ENCODE data around the gene RRP9. TPM values are rescaled to one million over a fixed set of nuclear protein-coding genes. Genes with fewer than 3 reads are reported as not detected.

The RRP9 gene
- total and polyA plus RNA-seq, 2 donors (not counting 1 experiment from before 2014, with no cell fraction given): 10.6 to 19.7 TPM

GRCh38 chr3:51945031-51945840 lies 3.5 kb upstream of the RRP9 start:
- no peaks in the 10 kb centered on the region for H4K20me1 ChIP-seq (ENCODE audit: control insufficient read depth, extremely low read depth, insufficient read depth, low read length)
- H3K4me2 ChIP-seq (ENCODE audit: extremely low read depth, insufficient read depth, low read length): no peak overlapping the region
- peaks cover 3% of the 10 kb centered on the region for H3K36me3 ChIP-seq (ENCODE audit: control insufficient read depth, insufficient read depth, low read length)
- peaks cover 15% of the 10 kb centered on the region for H3K4me1 ChIP-seq (ENCODE audit: control insufficient read depth, extremely low read depth, insufficient read depth, low read length)
- TF ChIP-seq EZH2 (IDR thresholded peaks at IDR 0.05; ENCODE audit: low read length, missing control alignments): no peak
- TF ChIP-seq CTCF (conservative IDR thresholded peaks at IDR 0.05 in 1 of 2, IDR thresholded peaks at IDR 0.05 in 1 of 2; ENCODE audit: low read depth in 1 of 2, low read length in 2 of 2): no peak
- DNase-seq (ENCODE audit: low read depth in 2 of 2): no peak
- H2AFZ ChIP-seq (ENCODE audit: low read length): no peak overlapping the region
- no peak overlapping the region for H3K27ac ChIP-seq (ENCODE audit: insufficient read depth, low read length)
- H3K9ac ChIP-seq (ENCODE audit: insufficient read depth, low read length): no peak overlapping the region
- H3K79me2 ChIP-seq (ENCODE audit: control insufficient read depth, insufficient read depth, low read length): peaks cover 10% of the 10 kb centered on the region
- H3K27me3 ChIP-seq (ENCODE audit: control insufficient read depth, insufficient read depth, low read length): no peaks in the 10 kb centered on the region
- no peaks in the 10 kb centered on the region for H3K9me3 ChIP-seq (ENCODE audit: control insufficient read depth, insufficient read depth, low read depth, low read length)
- no peak overlapping the region for H3K4me3 ChIP-seq (replicated peaks in 1 of 4; ENCODE audit: control extremely low read depth in 1 of 4, insufficient read depth in 1 of 4, low read depth in 3 of 4, low read length in 4 of 4)

- no peak overlapping the region for H3K9ac ChIP-seq (ENCODE audit: insufficient read depth, low read length)
- no peak for DNase-seq (ENCODE audit: low read depth in 2 of 2)
- no peak overlapping the region for H2AFZ ChIP-seq (ENCODE audit: low read length)
- no peak overlapping the region for H3K4me3 ChIP-seq (replicated peaks in 1 of 4; ENCODE audit: control extremely low read depth in 1 of 4, insufficient read depth in 1 of 4, low read depth in 3 of 4, low read length in 4 of 4)
- peaks cover 3% of the 10 kb centered on the region for H3K36me3 ChIP-seq (ENCODE audit: control insufficient read depth, insufficient read depth, low read length)
- no peak overlapping the region for H3K27ac ChIP-seq (ENCODE audit: insufficient read depth, low read length)
- peaks cover 15% of the 10 kb centered on the region for H3K4me1 ChIP-seq (ENCODE audit: control insufficient read depth, extremely low read depth, insufficient read depth, low read length)
- H3K4me2 ChIP-seq (ENCODE audit: extremely low read depth, insufficient read depth, low read length): no peak overlapping the region
- no peaks in the 10 kb centered on the region for H4K20me1 ChIP-seq (ENCODE audit: control insufficient read depth, extremely low read depth, insufficient read depth, low read length)
- H3K9me3 ChIP-seq (ENCODE audit: control insufficient read depth, insufficient read depth, low read depth, low read length): no peaks in the 10 kb centered on the region
- TF ChIP-seq CTCF (conservative IDR thresholded peaks at IDR 0.05 in 1 of 2, IDR thresholded peaks at IDR 0.05 in 1 of 2; ENCODE audit: low read depth in 1 of 2, low read length in 2 of 2) (no peak), EZH2 (IDR thresholded peaks at IDR 0.05; ENCODE audit: low read length, missing control alignments) (no peak)
- H3K27me3 ChIP-seq (ENCODE audit: control insufficient read depth, insufficient read depth, low read length): no peaks in the 10 kb centered on the region
- H3K79me2 ChIP-seq (ENCODE audit: control insufficient read depth, insufficient read depth, low read length): peaks cover 11% of the 10 kb centered on the region
These were observed 2.8 kb upstream of the RRP9 start for GRCh38 chr3:51944451-51945021.

- DNase-seq (ENCODE audit: low read depth in 2 of 2): no peak
- H3K27me3 ChIP-seq (ENCODE audit: control insufficient read depth, insufficient read depth, low read length): no peaks in the 10 kb centered on the region
- no peaks in the 10 kb centered on the region for H3K9me3 ChIP-seq (ENCODE audit: control insufficient read depth, insufficient read depth, low read depth, low read length)
- H3K4me2 ChIP-seq (ENCODE audit: extremely low read depth, insufficient read depth, low read length): no peak overlapping the region
- peak overlapping the region; percentile 94 for H3K27ac ChIP-seq (ENCODE audit: insufficient read depth, low read length)
- no peak overlapping the region for H3K4me3 ChIP-seq (replicated peaks in 1 of 4; ENCODE audit: control extremely low read depth in 1 of 4, insufficient read depth in 1 of 4, low read depth in 3 of 4, low read length in 4 of 4)
- H3K4me1 ChIP-seq (ENCODE audit: control insufficient read depth, extremely low read depth, insufficient read depth, low read length): peaks cover 15% of the 10 kb centered on the region
- no peak overlapping the region for H2AFZ ChIP-seq (ENCODE audit: low read length)
- H3K36me3 ChIP-seq (ENCODE audit: control insufficient read depth, insufficient read depth, low read length): peaks cover 2% of the 10 kb centered on the region
- H3K79me2 ChIP-seq (ENCODE audit: control insufficient read depth, insufficient read depth, low read length): peaks cover 18% of the 10 kb centered on the region
- TF ChIP-seq EZH2 (IDR thresholded peaks at IDR 0.05; ENCODE audit: low read length, missing control alignments): no peak
- no peak for TF ChIP-seq CTCF (conservative IDR thresholded peaks at IDR 0.05 in 1 of 2, IDR thresholded peaks at IDR 0.05 in 1 of 2; ENCODE audit: low read depth in 1 of 2, low read length in 2 of 2)
- no peak overlapping the region for H3K9ac ChIP-seq (ENCODE audit: insufficient read depth, low read length)
- H4K20me1 ChIP-seq (ENCODE audit: control insufficient read depth, extremely low read depth, insufficient read depth, low read length): no peaks in the 10 kb centered on the region
These were observed 2.0 kb upstream of the RRP9 start for GRCh38 chr3:51943451-51944391.

All from fibroblast of lung (primary cell).